ENCODE data around the gene KIF6.

- TF ChIP-seq CTCF (tag by site-specific recombination; IDR thresholded peaks at IDR 0.05) (peak; percentile 90), ZNF473 (tag by site-specific recombination; IDR thresholded peaks at IDR 0.05) (no peak), ZNF513 (tag by site-specific recombination; IDR thresholded peaks at IDR 0.05) (no peak), ZNF16 (tag by site-specific recombination; IDR thresholded peaks at IDR 0.05; ENCODE audit: low read depth) (no peak), ZNF76 (tag by site-specific recombination; IDR thresholded peaks at IDR 0.05; ENCODE audit: borderline replicate concordance, low read depth) (no peak)
Observed at GRCh38 chr6:39309942-39310531, 415.2 kb downstream of the KIF6 start.
